Measurements from ENCODE around the gene ADORA3. TPM values are rescaled to one million over a fixed set of nuclear protein-coding genes. Genes with fewer than 3 reads are reported as not detected.

The ADORA3 gene
- total RNA-seq, 3 donors from 2014 or later, result 1.3 to 8.4 (median 7.5) TPM

DNA sequence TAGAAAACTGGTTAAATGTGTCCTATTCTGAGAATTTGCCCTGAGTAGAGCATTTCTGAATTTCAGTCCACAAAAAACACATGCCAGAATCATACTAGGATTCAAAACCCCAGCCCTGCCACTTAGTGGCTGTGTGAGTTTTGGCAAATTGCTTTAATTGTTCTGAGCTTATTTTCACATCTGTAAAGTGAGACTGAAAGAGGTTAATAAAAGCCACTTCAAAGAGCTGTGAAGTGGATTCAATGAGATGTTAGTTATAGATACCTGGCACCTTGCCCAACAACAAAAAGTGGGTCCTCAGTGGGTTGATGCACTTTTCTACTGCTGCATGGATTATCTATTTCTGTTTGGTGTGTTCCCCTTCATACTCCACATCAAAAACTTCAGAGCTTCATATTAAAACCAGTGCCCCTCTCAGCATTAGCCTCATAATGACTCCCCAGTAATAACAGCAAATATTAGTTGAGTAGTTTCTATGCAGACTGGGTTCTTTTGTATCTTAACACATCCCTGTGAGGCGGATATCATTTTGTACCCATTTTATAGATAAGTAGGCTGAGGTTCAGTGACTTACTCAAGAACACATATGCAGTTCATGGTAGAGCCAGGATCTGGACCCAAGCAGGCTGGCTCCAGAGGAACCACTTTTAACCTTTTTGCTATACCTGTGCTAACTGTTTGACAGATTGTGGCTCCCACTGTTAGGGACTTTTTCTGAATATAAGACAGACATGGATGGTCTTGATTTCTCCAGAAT lies 14.2 kb upstream of the ADORA3 start:
- no peak for DNase-seq

DNA sequence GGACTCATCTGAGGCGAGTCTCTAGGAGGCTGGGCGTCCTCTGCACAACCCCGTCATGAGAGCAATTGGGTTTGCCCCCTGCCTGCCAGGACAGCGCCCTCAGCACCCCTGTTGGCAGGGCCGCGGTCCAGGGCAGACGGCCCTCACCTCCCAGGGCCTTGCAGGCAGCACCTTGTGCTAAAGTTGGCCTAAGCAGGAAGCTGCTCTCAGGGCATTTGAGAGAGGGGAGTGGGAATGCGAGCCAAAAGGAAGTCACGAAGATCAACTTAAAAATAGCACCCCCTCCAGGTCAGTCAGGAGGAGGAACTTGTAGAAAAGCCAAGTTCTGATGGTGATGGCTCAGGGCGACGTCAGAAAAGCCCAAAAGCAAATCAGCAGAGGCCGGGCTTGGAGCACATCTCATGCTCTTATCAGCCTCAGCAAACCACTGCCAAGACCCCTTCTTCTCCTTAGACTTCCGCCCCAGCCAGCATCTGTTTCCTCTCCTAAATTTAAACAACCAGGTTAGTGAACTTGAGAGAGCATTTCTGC lies 12.6 kb upstream of the ADORA3 start:
- peaks cover 5% of the 10 kb centered on the region for H3K4me1 ChIP-seq (ENCODE audit: low read depth)
- intact Hi-C loops (cut with DNase I, micrococcal nuclease), result loop anchor here in 1 of 2 donors (10.0 kb wide), 1 partner anchor 139 kb away; no protein-coding TSS in a partner anchor
- ATAC-seq (peak; percentile 62), DNase-seq (no peak)
- H3K4me3 ChIP-seq, result no peak overlapping the region
- H3K36me3 ChIP-seq (ENCODE audit: low read depth), result no peaks in the 10 kb centered on the region
- TF ChIP-seq, protein P1, sequence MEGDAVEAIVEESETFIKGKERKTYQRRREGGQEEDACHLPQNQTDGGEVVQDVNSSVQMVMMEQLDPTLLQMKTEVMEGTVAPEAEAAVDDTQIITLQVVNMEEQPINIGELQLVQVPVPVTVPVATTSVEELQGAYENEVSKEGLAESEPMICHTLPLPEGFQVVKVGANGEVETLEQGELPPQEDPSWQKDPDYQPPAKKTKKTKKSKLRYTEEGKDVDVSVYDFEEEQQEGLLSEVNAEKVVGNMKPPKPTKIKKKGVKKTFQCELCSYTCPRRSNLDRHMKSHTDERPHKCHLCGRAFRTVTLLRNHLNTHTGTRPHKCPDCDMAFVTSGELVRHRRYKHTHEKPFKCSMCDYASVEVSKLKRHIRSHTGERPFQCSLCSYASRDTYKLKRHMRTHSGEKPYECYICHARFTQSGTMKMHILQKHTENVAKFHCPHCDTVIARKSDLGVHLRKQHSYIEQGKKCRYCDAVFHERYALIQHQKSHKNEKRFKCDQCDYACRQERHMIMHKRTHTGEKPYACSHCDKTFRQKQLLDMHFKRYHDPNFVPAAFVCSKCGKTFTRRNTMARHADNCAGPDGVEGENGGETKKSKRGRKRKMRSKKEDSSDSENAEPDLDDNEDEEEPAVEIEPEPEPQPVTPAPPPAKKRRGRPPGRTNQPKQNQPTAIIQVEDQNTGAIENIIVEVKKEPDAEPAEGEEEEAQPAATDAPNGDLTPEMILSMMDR (IDR thresholded peaks at IDR 0.05), result no peak
- H3K9me3 ChIP-seq, result no peaks in the 10 kb centered on the region

More for the DNA sequence above, 14.2 kb upstream of the ADORA3 start:
- no peaks in the 10 kb centered on the region for H3K9me3 ChIP-seq
- ATAC-seq, result no peak
- TF ChIP-seq, protein P1 (IDR thresholded peaks at IDR 0.05), result no peak
- no peak overlapping the region for H3K4me3 ChIP-seq
- no peaks in the 10 kb centered on the region for H3K36me3 ChIP-seq (ENCODE audit: low read depth)
- intact Hi-C loops (cut with DNase I, micrococcal nuclease), result loop anchor here in 1 of 2 donors (10.0 kb wide), 1 partner anchor 137 kb away; no protein-coding TSS in a partner anchor
- peaks cover 3% of the 10 kb centered on the region for H3K4me1 ChIP-seq (ENCODE audit: low read depth)

DNA sequence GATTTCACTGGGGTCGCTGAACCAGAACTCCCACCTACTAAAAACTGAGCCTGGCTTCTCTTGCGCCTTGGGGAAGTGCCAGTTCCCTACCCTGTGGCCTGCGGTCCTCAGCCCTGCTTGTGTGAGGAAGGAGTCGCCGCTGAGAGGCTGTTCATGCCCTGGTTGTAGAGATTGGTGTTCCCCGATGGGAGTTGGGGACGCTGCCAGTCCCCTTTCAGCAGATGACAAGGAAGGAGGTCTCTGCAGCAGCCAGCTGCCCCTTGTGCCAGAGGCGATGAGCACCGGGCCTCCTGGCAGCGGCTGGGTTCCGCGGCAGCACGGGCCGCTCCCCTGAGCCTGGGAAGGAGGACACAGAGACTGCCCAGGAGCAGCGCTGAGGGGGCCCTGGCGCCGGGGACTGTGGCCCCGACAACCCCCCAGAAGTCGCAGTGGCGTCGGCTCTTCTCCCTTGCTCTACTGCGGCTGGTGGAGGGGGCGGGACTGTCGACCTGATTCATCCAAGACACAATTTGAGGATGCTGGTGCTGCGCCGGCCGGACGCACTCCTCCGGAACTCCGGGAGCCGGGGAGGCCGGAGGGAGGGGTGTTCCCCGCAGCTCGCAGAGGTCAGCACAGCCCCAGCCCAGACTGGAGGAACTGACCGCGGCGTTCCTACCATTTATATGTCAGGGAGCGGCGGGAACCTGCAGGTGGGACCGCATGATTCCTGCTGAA lies 12.0 kb upstream of the ADORA3 start:
- TF ChIP-seq, protein P1 (IDR thresholded peaks at IDR 0.05), result no peak
- Histone ChIP-seq H3K9me3 (no peaks in the 10 kb centered on the region), H3K4me3 (no peak overlapping the region), H3K36me3 (ENCODE audit: low read depth) (no peaks in the 10 kb centered on the region), H3K4me1 (ENCODE audit: low read depth) (peaks cover 8% of the 10 kb centered on the region)
- ATAC-seq (peak; percentile 34), DNase-seq (peak in 2 of 3 donors; percentile 47 to 72)
- intact Hi-C loops (cut with DNase I, micrococcal nuclease), result loop anchor here in 1 of 2 donors (10.0 kb wide), 1 partner anchor 139 kb away; no protein-coding TSS in a partner anchor

DNA sequence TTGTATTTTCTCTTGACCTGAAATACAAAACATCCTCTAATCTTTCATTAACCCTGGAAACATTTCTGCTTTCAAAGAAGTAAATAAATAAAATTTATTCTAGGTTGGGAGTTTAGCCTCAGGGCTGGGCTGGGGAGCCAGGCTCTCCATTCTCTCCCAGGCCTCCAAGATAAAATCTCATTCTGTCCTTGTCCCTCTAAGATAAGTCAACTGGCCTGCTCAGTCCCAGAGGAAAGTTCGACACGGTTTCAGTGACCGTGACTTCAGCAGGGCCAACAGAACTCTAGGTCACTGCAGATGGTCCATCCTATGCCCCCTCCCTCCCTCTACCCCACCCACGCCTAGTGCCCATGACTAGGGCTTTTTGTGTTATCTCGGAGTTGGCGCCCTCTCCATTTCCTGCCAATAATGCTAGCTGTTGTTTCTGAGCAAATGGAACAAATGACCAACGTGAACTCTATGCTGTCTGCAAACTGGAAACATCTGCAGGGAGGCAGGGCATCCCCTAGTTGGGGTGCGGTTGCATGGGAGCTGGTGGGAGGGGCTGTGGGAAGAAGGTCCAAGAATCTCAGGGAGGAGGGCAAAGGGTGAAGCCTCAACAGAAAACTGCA lies 10.1 kb upstream of the ADORA3 start:
- no peak for ATAC-seq
- no peak for DNase-seq
- Histone ChIP-seq H3K36me3 (ENCODE audit: low read depth) (no peaks in the 10 kb centered on the region), H3K4me1 (ENCODE audit: low read depth) (peaks cover 16% of the 10 kb centered on the region), H3K9me3 (no peaks in the 10 kb centered on the region), H3K4me3 (no peak overlapping the region)
- intact Hi-C loops (cut with DNase I, micrococcal nuclease), result loop anchor here in 1 of 2 donors (10.0 kb wide), 1 partner anchor 141 kb away; no protein-coding TSS in a partner anchor
- TF ChIP-seq, protein P1 (IDR thresholded peaks at IDR 0.05), result no peak

DNA sequence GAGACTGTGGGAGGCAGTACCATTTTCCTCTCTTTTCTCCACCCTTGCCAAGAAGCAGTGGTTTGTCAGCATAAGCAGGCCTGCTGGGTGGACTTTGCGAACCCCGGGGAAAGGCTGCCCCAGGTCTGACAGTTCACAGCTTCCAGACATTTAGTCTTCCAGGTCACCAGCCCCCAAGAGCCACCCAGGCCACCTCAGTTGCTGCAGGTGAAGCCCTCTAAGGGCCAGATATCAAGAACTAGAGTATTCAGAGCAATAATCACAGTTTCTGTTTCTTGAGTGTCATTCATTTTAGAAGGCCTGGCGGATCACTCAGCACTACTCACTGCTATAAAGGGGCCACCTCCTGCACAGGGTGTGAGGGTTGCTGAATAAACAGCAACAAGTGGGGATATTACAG lies 9.5 kb upstream of the ADORA3 start:
- TF ChIP-seq, protein P1 (IDR thresholded peaks at IDR 0.05), result no peak
- no peak for DNase-seq
- Histone ChIP-seq H3K9me3 (no peaks in the 10 kb centered on the region), H3K4me3 (no peak overlapping the region), H3K36me3 (ENCODE audit: low read depth) (no peaks in the 10 kb centered on the region), H3K4me1 (ENCODE audit: low read depth) (peaks cover 18% of the 10 kb centered on the region)
- ATAC-seq, result no peak
- intact Hi-C loops (cut with DNase I, micrococcal nuclease), result loop anchor here in 1 of 2 donors (10.0 kb wide), 1 partner anchor 142 kb away; no protein-coding TSS in a partner anchor
